IMR-90 (cell line): ENCODE data around the gene JMY. TPM values are rescaled to one million over a fixed set of nuclear protein-coding genes. Genes with fewer than 3 reads are reported as not detected.

Experiments used
- ATAC-seq: fragments of 200-7000 bp; cut with Tn5 transposase; 2 replicates; pipeline ENCODE4 v1.9.1; 2020; ENCODE audit warnings: low read depth, mild to moderate bottlenecking, moderate library complexity
- BruUV-seq: library from RNA; stranded (reverse); fragments of 400-500 nt; replicated peaks from 2 replicates; lab custom pipeline; 2021; lab: Mats Ljungman, UMichigan
- CTCF ChIA-PET: fragments of 300-600 bp; formaldehyde crosslinking; extraction: SDS; loops from one replicate; lab custom pipeline; 2021; ENCODE audit warnings: antibody characterized with exemption; lab: Yijun Ruan, JAX
- POLR2A ChIA-PET: fragments of 300-600 bp; sonication (Branson Sonifier 250); formaldehyde crosslinking; loops from one replicate; lab custom pipeline; 2022; ENCODE audit warnings: antibody characterized with exemption; ENCODE audit not compliant: unreplicated experiment; lab: Charles Lee
- DNase-seq: peaks from one replicate; pipeline ENCODE4 v3.0.0; 2013
- H2AFZ ChIP-seq: replicated peaks from 2 replicates; pipeline ENCODE3; 2013; ENCODE audit warnings: low read length, mild to moderate bottlenecking; ENCODE audit not compliant: poor library complexity
- H2AK5ac ChIP-seq: 2 replicates; pipeline ENCODE4 v1.6.1; 2013; ENCODE audit warnings: low read depth, low read length, inconsistent platforms
- H2AK9ac ChIP-seq: replicated peaks from 2 replicates; pipeline ENCODE3; 2013; ENCODE audit warnings: mild to moderate bottlenecking, low read depth, low read length, moderate library complexity; ENCODE audit not compliant: poor library complexity
- H2BK120ac ChIP-seq: 2 replicates; pipeline ENCODE4 v1.6.1; 2013; ENCODE audit warnings: low read depth, low read length, inconsistent platforms
- H2BK15ac ChIP-seq: 3 replicates; pipeline ENCODE4 v1.6.1; 2013; ENCODE audit warnings: low read depth, low read length, inconsistent platforms
- H2BK20ac ChIP-seq: 2 replicates; pipeline ENCODE4 v1.6.1; 2013; ENCODE audit warnings: low read depth, mild to moderate bottlenecking, inconsistent platforms, low read length, moderate library complexity
- H2BK5ac ChIP-seq: 2 replicates; pipeline ENCODE4 v1.6.1; 2013; ENCODE audit warnings: mild to moderate bottlenecking, low read depth, low read length, inconsistent platforms; ENCODE audit not compliant: poor library complexity, severe bottlenecking
- H3K14ac ChIP-seq: replicated peaks from 2 replicates; pipeline ENCODE4 v1.6.1; 2013; ENCODE audit warnings: low read depth, low read length, inconsistent platforms
- H3K18ac ChIP-seq: 2 replicates; pipeline ENCODE4 v1.6.1; 2013; ENCODE audit warnings: low read depth, low read length, control low read depth
- H3K23ac ChIP-seq: 2 replicates; pipeline ENCODE4 v1.6.1; 2013; ENCODE audit warnings: low read depth, low read length, inconsistent platforms
- H3K27ac ChIP-seq: 2 replicates; pipeline ENCODE4 v1.5.1; 2013; ENCODE audit warnings: mild to moderate bottlenecking, control low read depth, low read length; ENCODE audit not compliant: insufficient read depth
- H3K27me3 ChIP-seq: 2 replicates; pipeline ENCODE4 v1.6.1; 2013; ENCODE audit warnings: low read length; ENCODE audit not compliant: control insufficient read depth, insufficient read depth
- H3K36me3 ChIP-seq: 2 replicates; pipeline ENCODE4 v1.6.1; 2013; ENCODE audit warnings: low read length, mixed read lengths; ENCODE audit not compliant: control insufficient read depth, insufficient read depth
- H3K4ac ChIP-seq: 2 replicates; pipeline ENCODE4 v1.6.1; 2013; ENCODE audit warnings: low read depth, low read length, inconsistent platforms
- H3K4me1 ChIP-seq: 2 replicates; pipeline ENCODE4 v1.6.1; 2013; ENCODE audit warnings: low read length, mixed read lengths; ENCODE audit not compliant: control insufficient read depth, insufficient read depth
- H3K4me2 ChIP-seq: 2 replicates; pipeline ENCODE4 v1.6.1; 2013; ENCODE audit warnings: low read depth, mild to moderate bottlenecking, control low read depth, low read length, moderate library complexity
- H3K4me3 ChIP-seq: 2 replicates; pipeline ENCODE4 v1.5.1; 2013; ENCODE audit warnings: low read depth, mild to moderate bottlenecking, control low read depth, low read length, moderate library complexity; ENCODE audit not compliant: insufficient read depth
- H3K56ac ChIP-seq: 2 replicates; pipeline ENCODE4 v1.6.1; 2013; ENCODE audit warnings: low read length, inconsistent platforms; ENCODE audit not compliant: insufficient read depth; ENCODE audit errors: extremely low read depth
- H3K79me1 ChIP-seq, 2 experiments: 2 replicates each; pipeline ENCODE4 v1.6.1; 2013; ENCODE audit warnings: low read length in 2 of 2, inconsistent platforms in 1 of 2, low read depth in 1 of 2
- H3K9ac ChIP-seq: 2 replicates; pipeline ENCODE4 v1.6.1; 2013; ENCODE audit warnings: low read depth, low read length, control low read depth
- H3K9me1 ChIP-seq: 2 replicates; pipeline ENCODE4 v1.6.1; 2013; ENCODE audit warnings: low read length, inconsistent platforms; ENCODE audit not compliant: insufficient read depth
- H3K9me3 ChIP-seq: 2 replicates; pipeline ENCODE4 v1.6.1; 2013; ENCODE audit warnings: low read length; ENCODE audit not compliant: control insufficient read depth, insufficient read depth
- H4K20me1 ChIP-seq: 2 replicates; pipeline ENCODE4 v1.6.1; 2013; ENCODE audit warnings: low read length, inconsistent platforms; ENCODE audit not compliant: insufficient read depth
- H4K5ac ChIP-seq: 2 replicates; pipeline ENCODE4 v1.6.1; 2013; ENCODE audit warnings: mild to moderate bottlenecking, low read depth, low read length, control low read depth
- H4K8ac ChIP-seq, 2 experiments: 2 replicates each; pipeline ENCODE4 v1.6.1; 2013; ENCODE audit warnings: low read depth in 2 of 2, low read length in 2 of 2, control low read depth in 1 of 2, inconsistent platforms in 1 of 2
- H4K91ac ChIP-seq: 2 replicates; pipeline ENCODE4 v1.6.1; 2013; ENCODE audit warnings: low read depth, low read length, inconsistent platforms; ENCODE audit not compliant: insufficient read depth
- CEBPB ChIP-seq: IDR thresholded peaks from 2 replicates; pipeline ENCODE4 v1.6.1; 2012; ENCODE audit warnings: low read depth, low read length, improper control_type of control experiment
- CHD1 ChIP-seq: IDR thresholded peaks from 2 replicates; pipeline ENCODE4 v1.6.1; 2012; ENCODE audit warnings: low read depth, low read length, improper control_type of control experiment
- FOS ChIP-seq: fragments of 150-350 bp; IDR thresholded peaks from 2 replicates; pipeline ENCODE4 v1.6.1; 2016; ENCODE audit warnings: low read depth, low read length
- MAFK ChIP-seq: IDR thresholded peaks from 2 replicates; pipeline ENCODE4 v1.6.1; 2012; ENCODE audit warnings: low read depth, low read length, improper control_type of control experiment
- MAZ ChIP-seq: IDR thresholded peaks from 2 replicates; pipeline ENCODE4 v1.6.1; 2012; ENCODE audit warnings: low read depth, mild to moderate bottlenecking, low read length, improper control_type of control experiment, moderate library complexity, borderline replicate concordance
- POLR2A ChIP-seq: IDR thresholded peaks from 2 replicates; pipeline ENCODE4 v1.6.1; 2012; ENCODE audit warnings: mild to moderate bottlenecking, low read depth, low read length
- RAD21 ChIP-seq: IDR thresholded peaks from 2 replicates; pipeline ENCODE4 v1.6.1; 2012; ENCODE audit warnings: low read length, improper control_type of control experiment
- RFX5 ChIP-seq: IDR thresholded peaks from 2 replicates; pipeline ENCODE4 v1.8.0; 2012; ENCODE audit warnings: low read depth, mild to moderate bottlenecking, low read length, moderate library complexity
- SMC3 ChIP-seq: fragments of 150-350 bp; IDR thresholded peaks from 2 replicates; pipeline ENCODE4 v1.6.1; 2016; ENCODE audit warnings: low read depth, mild to moderate bottlenecking, antibody characterized with exemption, low read length, moderate library complexity
- WGBS, 2 experiments: methylation state at CpG; one replicate each; pipeline versions ENCODE4 v1.1.5 to v1.1.7; 2013; ENCODE audit warnings: missing lambda C conversion rate in 2 of 2; ENCODE audit not compliant: insufficient read length in 1 of 2; ENCODE audit errors: extremely low coverage in 2 of 2; 5-methylcytosine and 5-hydroxymethylcytosine counted together
- dilution Hi-C: fragments of 300-500 bp; cut with HindIII; formaldehyde crosslinking; loops from one replicate; pipeline ENCODE4 v1.14.3; 2018; ENCODE audit warnings: low sequenced_read_pairs; ENCODE audit not compliant: unreplicated experiment
- in situ Hi-C: fragments of 300-500 bp; cut with MboI; formaldehyde crosslinking; loops from 3 replicates; pipeline ENCODE4 v1.14.3; 2019; ENCODE audit warnings: low sequenced_read_pairs, inconsistent platforms, mixed read lengths
- intact Hi-C: fragments of 100-400 bp; cut with micrococcal nuclease; formaldehyde crosslinking; loops from 2 replicates; pipeline ENCODE4 v1.10.0; 2022
- polyA plus RNA-seq, 3 experiments: library from polyadenylated mRNA; depleted of rRNA; stranded (reverse); fragments of >200 nt; gene quantifications; 2 replicates each; pipeline ENCODE4 v1.2.3, GENCODE V29; 2012; ENCODE audit warnings: low replicate concordance in 1 of 3
- total RNA-seq: library from RNA; depleted of rRNA; stranded (reverse); fragments of >200 nt; gene quantifications from 2 replicates; pipeline ENCODE4 v1.2.3, GENCODE V29; 2012
- TF ChIP-seq, protein P1 (sequence below): fragments of 150-350 bp; IDR thresholded peaks from 2 replicates; pipeline ENCODE4 v1.6.1; 2017; ENCODE audit warnings: mild to moderate bottlenecking, antibody characterized with exemption, low read length, low read depth
- TF ChIP-seq, protein P2 (sequence below): fragments of 150-350 bp; IDR thresholded peaks from 2 replicates; pipeline ENCODE4 v1.6.1; 2016; ENCODE audit warnings: low read depth, mild to moderate bottlenecking, low read length, moderate library complexity, borderline replicate concordance
- TF ChIP-seq, protein P3 (sequence below): conservative IDR thresholded peaks from 2 replicates; pipeline ENCODE4 v1.5.1; 2012; ENCODE audit warnings: mild to moderate bottlenecking, low read depth, low read length, improper control_type of control experiment

The JMY gene
- total and polyA plus RNA-seq, 2 of the 4 experiments (the other 2 are of a cell fraction), result 1.7 to 3.2 TPM

DNA sequence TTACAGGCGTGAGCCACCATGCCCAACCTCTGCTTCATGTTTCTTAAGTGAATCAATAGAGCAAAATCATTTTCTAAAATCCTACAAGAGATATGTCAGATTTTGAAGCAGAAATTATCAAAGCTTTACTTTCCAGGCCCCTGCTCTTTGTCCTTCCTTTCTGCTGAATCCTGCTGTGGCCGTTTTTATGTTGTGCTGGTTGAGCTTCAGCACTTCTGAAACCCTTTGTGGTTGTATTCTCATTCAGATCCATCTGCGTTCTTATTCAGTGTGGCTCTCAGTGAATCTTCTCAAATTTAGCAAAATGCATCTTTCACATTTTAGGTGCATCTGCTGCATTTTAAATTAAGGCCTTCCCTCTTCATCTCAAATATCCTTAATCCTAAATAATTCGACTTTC is 26.0 kb downstream of the JMY start:
- no peak overlapping the region for H2BK20ac ChIP-seq
- WGBS, 2 experiments, result 88 to 100% methylated on average over 1 of the region's 4 CpGs
- H2BK5ac ChIP-seq, result no peak overlapping the region
- no peak overlapping the region for H3K18ac ChIP-seq
- H3K9me3 ChIP-seq, result no peaks in the 10 kb centered on the region
- H3K9ac ChIP-seq, result no peak overlapping the region
- H3K36me3 ChIP-seq, result no peaks in the 10 kb centered on the region
- no peak for DNase-seq
- H3K4me2 ChIP-seq, result no peak overlapping the region
- no peak for TF ChIP-seq RFX5
- TF ChIP-seq FOS, result no peak
- no peak for TF ChIP-seq CEBPB
- TF ChIP-seq, protein P1, sequence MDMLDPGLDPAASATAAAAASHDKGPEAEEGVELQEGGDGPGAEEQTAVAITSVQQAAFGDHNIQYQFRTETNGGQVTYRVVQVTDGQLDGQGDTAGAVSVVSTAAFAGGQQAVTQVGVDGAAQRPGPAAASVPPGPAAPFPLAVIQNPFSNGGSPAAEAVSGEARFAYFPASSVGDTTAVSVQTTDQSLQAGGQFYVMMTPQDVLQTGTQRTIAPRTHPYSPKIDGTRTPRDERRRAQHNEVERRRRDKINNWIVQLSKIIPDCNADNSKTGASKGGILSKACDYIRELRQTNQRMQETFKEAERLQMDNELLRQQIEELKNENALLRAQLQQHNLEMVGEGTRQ, result no peak
- no peak for TF ChIP-seq RAD21
- TF ChIP-seq CHD1, result no peak
- no peak for TF ChIP-seq SMC3
- TF ChIP-seq MAZ, result no peak
- TF ChIP-seq, protein P2, sequence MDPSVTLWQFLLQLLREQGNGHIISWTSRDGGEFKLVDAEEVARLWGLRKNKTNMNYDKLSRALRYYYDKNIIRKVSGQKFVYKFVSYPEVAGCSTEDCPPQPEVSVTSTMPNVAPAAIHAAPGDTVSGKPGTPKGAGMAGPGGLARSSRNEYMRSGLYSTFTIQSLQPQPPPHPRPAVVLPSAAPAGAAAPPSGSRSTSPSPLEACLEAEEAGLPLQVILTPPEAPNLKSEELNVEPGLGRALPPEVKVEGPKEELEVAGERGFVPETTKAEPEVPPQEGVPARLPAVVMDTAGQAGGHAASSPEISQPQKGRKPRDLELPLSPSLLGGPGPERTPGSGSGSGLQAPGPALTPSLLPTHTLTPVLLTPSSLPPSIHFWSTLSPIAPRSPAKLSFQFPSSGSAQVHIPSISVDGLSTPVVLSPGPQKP, result no peak
- TF ChIP-seq, protein P3, sequence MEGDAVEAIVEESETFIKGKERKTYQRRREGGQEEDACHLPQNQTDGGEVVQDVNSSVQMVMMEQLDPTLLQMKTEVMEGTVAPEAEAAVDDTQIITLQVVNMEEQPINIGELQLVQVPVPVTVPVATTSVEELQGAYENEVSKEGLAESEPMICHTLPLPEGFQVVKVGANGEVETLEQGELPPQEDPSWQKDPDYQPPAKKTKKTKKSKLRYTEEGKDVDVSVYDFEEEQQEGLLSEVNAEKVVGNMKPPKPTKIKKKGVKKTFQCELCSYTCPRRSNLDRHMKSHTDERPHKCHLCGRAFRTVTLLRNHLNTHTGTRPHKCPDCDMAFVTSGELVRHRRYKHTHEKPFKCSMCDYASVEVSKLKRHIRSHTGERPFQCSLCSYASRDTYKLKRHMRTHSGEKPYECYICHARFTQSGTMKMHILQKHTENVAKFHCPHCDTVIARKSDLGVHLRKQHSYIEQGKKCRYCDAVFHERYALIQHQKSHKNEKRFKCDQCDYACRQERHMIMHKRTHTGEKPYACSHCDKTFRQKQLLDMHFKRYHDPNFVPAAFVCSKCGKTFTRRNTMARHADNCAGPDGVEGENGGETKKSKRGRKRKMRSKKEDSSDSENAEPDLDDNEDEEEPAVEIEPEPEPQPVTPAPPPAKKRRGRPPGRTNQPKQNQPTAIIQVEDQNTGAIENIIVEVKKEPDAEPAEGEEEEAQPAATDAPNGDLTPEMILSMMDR, result no peak
- no peak for TF ChIP-seq MAFK
- no peak for TF ChIP-seq POLR2A
- no peak overlapping the region for H2AK5ac ChIP-seq
- BruUV-seq, result no TSS peak
- H2AK9ac ChIP-seq, result no peak overlapping the region
- no peak overlapping the region for H3K4me3 ChIP-seq
- H3K14ac ChIP-seq, result no peak overlapping the region
- intact Hi-C loops (no loop called here), in situ Hi-C loops (no loop called here), dilution Hi-C loops (no loop called here)
- no peak overlapping the region for H4K8ac ChIP-seq
- no peak overlapping the region for H2AFZ ChIP-seq
- peaks cover 0 to 5% of the 10 kb centered on the region in 2 experiments; a peak in 2 of 4 replicates for H3K79me1 ChIP-seq
- H4K91ac ChIP-seq, result no peak overlapping the region
- CTCF ChIA-PET, result interaction anchor here (0.9 kb wide), 1 partner anchor 129 kb away, joined by 4 read pairs; no protein-coding TSS in a partner anchor
- no peaks in the 10 kb centered on the region for H4K20me1 ChIP-seq
- no peak overlapping the region for H3K56ac ChIP-seq
- no peak overlapping the region for H2BK15ac ChIP-seq
- no peaks in the 10 kb centered on the region for H3K27me3 ChIP-seq
- POLR2A ChIA-PET, result no interaction called here
- H3K4ac ChIP-seq, result no peak overlapping the region
- no peak overlapping the region for H3K27ac ChIP-seq
- no peaks in the 10 kb centered on the region for H3K4me1 ChIP-seq
- no peak overlapping the region for H4K5ac ChIP-seq
- H3K9me1 ChIP-seq, result peaks cover 6% of the 10 kb centered on the region
- H3K23ac ChIP-seq, result no peak overlapping the region
- ATAC-seq, result no peak
- no peak overlapping the region for H2BK120ac ChIP-seq
